NB4 (cell line): Measurements from ENCODE around the gene FAM221B.
A peak's percentile ranks its signal among the peaks of the same experiment; 100 is the strongest.

ENCODE experiments used
- DNase-seq: peaks from one replicate; pipeline ENCODE4 v3.0.0; 2010; ENCODE audit warnings: low read depth
- H3K4me3 ChIP-seq: one replicate; pipeline ENCODE4 v1.5.1; 2011; ENCODE audit warnings: mild to moderate bottlenecking, low read depth, low read length, moderate library complexity
- MYC ChIP-seq: IDR thresholded peaks from 2 replicates; pipeline ENCODE4 v1.6.1; 2011; ENCODE audit warnings: low read depth, low read length
- POLR2A ChIP-seq: IDR thresholded peaks from 2 replicates; pipeline ENCODE4 v1.6.1; 2011; ENCODE audit warnings: mild to moderate bottlenecking; ENCODE audit not compliant: insufficient read length; ENCODE audit errors: extremely low read depth
- TF ChIP-seq, protein P1 (sequence below): IDR thresholded peaks from 2 replicates; pipeline ENCODE4 v1.6.1; 2011; ENCODE audit warnings: low read depth, low read length
- TF ChIP-seq, protein P2 (sequence below): IDR thresholded peaks from one replicate; pipeline ENCODE4 v1.5.1; 2012; ENCODE audit warnings: low read depth, low read length

FAM221B gene

DNA sequence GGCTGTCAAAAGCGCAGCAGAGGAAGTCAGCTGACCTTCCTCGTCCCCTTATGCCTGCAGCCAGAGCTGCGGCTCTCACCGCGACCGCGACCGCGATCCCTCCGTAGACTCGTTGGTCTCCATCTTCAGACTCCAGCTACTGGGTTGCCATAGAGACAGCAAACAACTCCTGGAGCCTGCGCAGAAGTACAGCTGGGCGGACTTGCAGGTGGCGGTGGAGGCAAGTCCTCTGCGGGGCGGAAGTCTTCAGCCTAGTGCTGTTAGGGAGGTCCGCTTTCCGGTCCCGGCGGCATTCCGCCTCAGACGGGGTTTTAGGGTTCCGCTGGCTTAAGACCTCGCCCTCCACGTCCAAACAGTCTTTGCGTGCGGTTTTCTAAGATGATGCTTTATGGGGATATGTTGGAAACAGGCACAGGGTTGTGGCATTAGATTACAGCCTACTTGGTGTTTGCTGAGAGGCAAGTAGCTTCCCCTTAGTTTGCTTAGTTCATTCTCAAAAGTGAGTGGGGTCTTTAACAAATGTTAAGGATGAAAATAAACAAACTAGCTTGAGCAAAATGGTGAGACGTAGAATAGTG lies 16.4 kb downstream of the FAM221B start, which contains the start of gene SPAG8:
SPAG8 (minus strand) TSS at position 238 of the 578 bp plus-strand sequence; CDS start at position 123, 115 bp downstream.
- peak within 1 kb of the TSS; percentile 56 for H3K4me3 ChIP-seq
- DNase-seq: peak; percentile 95
- TF ChIP-seq, protein P1, sequence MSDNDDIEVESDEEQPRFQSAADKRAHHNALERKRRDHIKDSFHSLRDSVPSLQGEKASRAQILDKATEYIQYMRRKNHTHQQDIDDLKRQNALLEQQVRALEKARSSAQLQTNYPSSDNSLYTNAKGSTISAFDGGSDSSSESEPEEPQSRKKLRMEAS: peak; percentile 43
- TF ChIP-seq MYC: peak; percentile 48
- TF ChIP-seq, protein P2, sequence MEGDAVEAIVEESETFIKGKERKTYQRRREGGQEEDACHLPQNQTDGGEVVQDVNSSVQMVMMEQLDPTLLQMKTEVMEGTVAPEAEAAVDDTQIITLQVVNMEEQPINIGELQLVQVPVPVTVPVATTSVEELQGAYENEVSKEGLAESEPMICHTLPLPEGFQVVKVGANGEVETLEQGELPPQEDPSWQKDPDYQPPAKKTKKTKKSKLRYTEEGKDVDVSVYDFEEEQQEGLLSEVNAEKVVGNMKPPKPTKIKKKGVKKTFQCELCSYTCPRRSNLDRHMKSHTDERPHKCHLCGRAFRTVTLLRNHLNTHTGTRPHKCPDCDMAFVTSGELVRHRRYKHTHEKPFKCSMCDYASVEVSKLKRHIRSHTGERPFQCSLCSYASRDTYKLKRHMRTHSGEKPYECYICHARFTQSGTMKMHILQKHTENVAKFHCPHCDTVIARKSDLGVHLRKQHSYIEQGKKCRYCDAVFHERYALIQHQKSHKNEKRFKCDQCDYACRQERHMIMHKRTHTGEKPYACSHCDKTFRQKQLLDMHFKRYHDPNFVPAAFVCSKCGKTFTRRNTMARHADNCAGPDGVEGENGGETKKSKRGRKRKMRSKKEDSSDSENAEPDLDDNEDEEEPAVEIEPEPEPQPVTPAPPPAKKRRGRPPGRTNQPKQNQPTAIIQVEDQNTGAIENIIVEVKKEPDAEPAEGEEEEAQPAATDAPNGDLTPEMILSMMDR: no peak
- TF ChIP-seq POLR2A: no peak

GRCh38 chr9:35811381-35812024 lies 17.0 kb downstream of the FAM221B start:
- TF ChIP-seq POLR2A: no peak
- no peak for TF ChIP-seq MYC
- TF ChIP-seq, protein P2: no peak
- TF ChIP-seq, protein P1: no peak
- DNase-seq: no peak
- peak overlapping the region; percentile 56 for H3K4me3 ChIP-seq

GRCh38 chr9:35810122-35810521 lies 18.4 kb downstream of the FAM221B start:
- TF ChIP-seq, protein P1: no peak
- TF ChIP-seq POLR2A: no peak
- no peak for TF ChIP-seq MYC
- TF ChIP-seq, protein P2: no peak
- no peak overlapping the region for H3K4me3 ChIP-seq
- no peak for DNase-seq

DNA sequence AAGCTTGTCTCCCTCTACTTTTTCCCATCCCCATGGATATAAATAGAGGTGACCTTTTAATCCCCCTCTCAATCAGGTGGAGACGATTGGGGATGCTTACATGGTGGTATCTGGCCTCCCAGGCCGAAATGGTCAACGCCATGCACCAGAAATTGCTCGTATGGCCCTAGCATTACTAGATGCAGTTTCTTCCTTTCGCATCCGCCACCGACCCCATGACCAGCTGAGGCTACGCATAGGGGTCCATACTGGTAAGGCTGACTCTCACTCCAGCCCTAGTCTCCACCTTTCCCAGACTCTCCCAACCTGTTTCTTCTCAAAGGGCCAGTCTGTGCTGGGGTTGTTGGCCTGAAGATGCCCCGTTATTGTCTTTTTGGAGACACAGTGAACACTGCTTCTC lies 20.1 kb downstream of the FAM221B start:
- H3K4me3 ChIP-seq: no peak overlapping the region
- TF ChIP-seq, protein P1: no peak
- TF ChIP-seq, protein P2: no peak
- TF ChIP-seq MYC (no peak), POLR2A (no peak)
- no peak for DNase-seq

DNA sequence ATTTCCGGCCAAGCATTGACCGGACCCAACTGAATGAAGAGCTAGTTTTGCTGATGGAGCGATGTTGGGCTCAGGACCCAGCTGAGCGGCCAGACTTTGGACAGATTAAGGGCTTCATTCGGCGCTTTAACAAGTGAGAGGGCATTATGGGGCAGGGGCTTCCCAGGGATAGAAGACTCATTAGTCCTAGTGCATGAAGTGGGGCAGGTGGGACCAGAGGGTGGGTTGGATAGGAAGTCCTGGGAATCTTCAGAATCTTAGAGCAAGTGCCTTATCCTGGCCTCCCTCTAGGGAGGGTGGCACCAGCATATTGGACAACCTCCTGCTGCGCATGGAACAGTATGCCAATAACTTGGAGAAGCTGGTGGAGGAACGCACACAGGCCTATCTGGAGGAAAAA lies 22.4 kb downstream of the FAM221B start:
- DNase-seq: no peak
- TF ChIP-seq, protein P2: no peak
- no peak for TF ChIP-seq POLR2A
- TF ChIP-seq MYC: no peak
- TF ChIP-seq, protein P1: no peak
- H3K4me3 ChIP-seq: no peak overlapping the region
